Measurements from ENCODE around the gene RAET1G.

RAET1G gene

DNA sequence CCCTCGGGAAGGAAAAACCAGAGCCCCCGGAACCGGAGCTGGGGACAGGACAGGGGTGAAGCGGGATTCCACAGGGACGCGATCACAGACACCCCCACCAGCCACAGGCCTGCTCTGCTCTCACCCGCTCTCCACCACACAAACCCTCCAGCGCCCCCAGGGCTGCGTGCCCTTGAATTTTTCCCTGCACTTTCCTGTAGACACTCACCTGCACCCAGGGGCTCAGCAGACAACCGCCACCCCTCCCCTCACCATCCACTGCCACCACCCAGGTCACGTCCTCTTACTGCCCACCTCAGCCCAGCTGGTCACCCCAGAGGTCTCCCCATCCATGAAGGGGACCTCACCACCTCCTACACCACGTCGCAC lies 19.5 kb upstream of the RAET1G start:
- TF ChIP-seq, protein P1, sequence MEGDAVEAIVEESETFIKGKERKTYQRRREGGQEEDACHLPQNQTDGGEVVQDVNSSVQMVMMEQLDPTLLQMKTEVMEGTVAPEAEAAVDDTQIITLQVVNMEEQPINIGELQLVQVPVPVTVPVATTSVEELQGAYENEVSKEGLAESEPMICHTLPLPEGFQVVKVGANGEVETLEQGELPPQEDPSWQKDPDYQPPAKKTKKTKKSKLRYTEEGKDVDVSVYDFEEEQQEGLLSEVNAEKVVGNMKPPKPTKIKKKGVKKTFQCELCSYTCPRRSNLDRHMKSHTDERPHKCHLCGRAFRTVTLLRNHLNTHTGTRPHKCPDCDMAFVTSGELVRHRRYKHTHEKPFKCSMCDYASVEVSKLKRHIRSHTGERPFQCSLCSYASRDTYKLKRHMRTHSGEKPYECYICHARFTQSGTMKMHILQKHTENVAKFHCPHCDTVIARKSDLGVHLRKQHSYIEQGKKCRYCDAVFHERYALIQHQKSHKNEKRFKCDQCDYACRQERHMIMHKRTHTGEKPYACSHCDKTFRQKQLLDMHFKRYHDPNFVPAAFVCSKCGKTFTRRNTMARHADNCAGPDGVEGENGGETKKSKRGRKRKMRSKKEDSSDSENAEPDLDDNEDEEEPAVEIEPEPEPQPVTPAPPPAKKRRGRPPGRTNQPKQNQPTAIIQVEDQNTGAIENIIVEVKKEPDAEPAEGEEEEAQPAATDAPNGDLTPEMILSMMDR (IDR thresholded peaks at IDR 0.05; ENCODE audit: low read depth, low read length), result no peak
- Histone ChIP-seq H3K4me1 (no peaks in the 10 kb centered on the region), H3K27me3 (peaks cover 40% of the 10 kb centered on the region), H3K36me3 (no peaks in the 10 kb centered on the region), H3K9me3 (no peaks in the 10 kb centered on the region), H3K4me3 (ENCODE audit: low read depth, low read length) (peak overlapping the region; percentile 68)
- no peak for DNase-seq

GRCh38 chr6:149941583-149942460 lies 18.9 kb upstream of the RAET1G start, which contains the start of gene ULBP2:
ULBP2 (plus strand) TSS chr6:149942014; CDS start chr6:149942073, 59 bp downstream.
- peaks cover 46% of the 10 kb centered on the region for H3K27me3 ChIP-seq
- peak within 1 kb of the TSS; percentile 68 for H3K4me3 ChIP-seq (ENCODE audit: low read depth, low read length)
- no peaks in the 10 kb centered on the region for H3K36me3 ChIP-seq
- H3K4me1 ChIP-seq, result no peaks in the 10 kb centered on the region
- peak; percentile 85 for DNase-seq
- TF ChIP-seq, protein P1 (IDR thresholded peaks at IDR 0.05; ENCODE audit: low read depth, low read length), result no peak
- H3K9me3 ChIP-seq, result no peaks in the 10 kb centered on the region

DNA sequence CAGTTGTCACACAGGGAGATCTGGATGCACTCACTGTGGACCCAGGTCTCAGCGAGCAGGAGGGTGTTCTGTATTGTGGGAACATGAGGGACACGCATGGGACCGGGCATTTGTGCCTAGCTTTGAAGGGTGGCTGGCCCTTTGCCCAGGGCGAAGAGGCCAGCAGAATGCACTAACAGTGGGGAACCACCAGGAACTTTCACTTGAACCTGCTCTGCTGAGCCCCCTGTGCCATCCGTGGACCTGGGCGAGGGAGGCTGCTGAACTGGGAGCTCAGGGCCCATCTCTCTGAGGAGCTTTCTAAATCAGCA lies 17.7 kb upstream of the RAET1G start:
- DNase-seq, result no peak
- H3K36me3 ChIP-seq, result no peaks in the 10 kb centered on the region
- TF ChIP-seq, protein P1 (IDR thresholded peaks at IDR 0.05; ENCODE audit: low read depth, low read length), result no peak
- H3K4me1 ChIP-seq, result no peaks in the 10 kb centered on the region
- H3K9me3 ChIP-seq, result no peaks in the 10 kb centered on the region
- peaks cover 58% of the 10 kb centered on the region for H3K27me3 ChIP-seq
- H3K4me3 ChIP-seq (ENCODE audit: low read depth, low read length), result no peak overlapping the region

- H3K27me3 ChIP-seq, result peaks cover 60% of the 10 kb centered on the region
- DNase-seq, result no peak
- H3K4me1 ChIP-seq, result no peaks in the 10 kb centered on the region
Measured at GRCh38 chr6:149939909-149940671, 17.2 kb upstream of the RAET1G start.

DNA sequence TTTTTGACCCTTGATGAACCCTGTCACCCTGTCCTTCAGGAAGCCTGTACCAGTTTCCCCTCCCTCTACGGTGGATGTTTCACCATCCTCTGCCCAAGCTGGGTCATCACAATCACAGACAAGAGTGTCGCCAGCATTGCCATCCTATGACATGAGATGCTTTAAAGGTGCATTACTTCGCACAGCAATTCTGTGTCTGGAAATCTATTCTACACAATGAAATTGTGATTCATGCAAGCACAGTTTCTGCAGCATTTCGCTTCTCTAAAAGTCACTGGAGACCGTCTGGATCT lies 16.4 kb upstream of the RAET1G start:
- DNase-seq, result no peak
- Histone ChIP-seq H3K27me3 (peaks cover 60% of the 10 kb centered on the region), H3K4me3 (ENCODE audit: low read depth, low read length) (no peak overlapping the region), H3K9me3 (no peaks in the 10 kb centered on the region), H3K4me1 (no peaks in the 10 kb centered on the region), H3K36me3 (no peaks in the 10 kb centered on the region)
- TF ChIP-seq, protein P1 (IDR thresholded peaks at IDR 0.05; ENCODE audit: low read depth, low read length), result no peak

More at GRCh38 chr6:149939909-149940671, 17.2 kb upstream of the RAET1G start:
- H3K4me3 ChIP-seq (ENCODE audit: low read depth, low read length), result no peak overlapping the region
- H3K36me3 ChIP-seq, result no peaks in the 10 kb centered on the region
- no peaks in the 10 kb centered on the region for H3K9me3 ChIP-seq
- TF ChIP-seq, protein P1 (IDR thresholded peaks at IDR 0.05; ENCODE audit: low read depth, low read length), result no peak

Measured in BE2C (cell line).